PC-3 (cell line): ENCODE measurements around the gene CEP85L.
"Not testable (repeated sequence)": the region's sequence is repeated elsewhere in the genome, so short reads cannot be mapped to it uniquely, and the experiment has no call there.

ENCODE experiments used
- EZH2 ChIP-seq: fragments of 300-600 bp; sonication (generic); IDR thresholded peaks from one replicate; pipeline ENCODE4 v1.6.1; 2017; ENCODE audit warnings: antibody characterized with exemption, mild to moderate bottlenecking, low read length; ENCODE audit not compliant: unreplicated experiment
- EZH2phosphoT487 ChIP-seq: fragments of 300-600 bp; sonication (generic); IDR thresholded peaks from 2 replicates; pipeline ENCODE4 v1.6.1; 2018; ENCODE audit warnings: mild to moderate bottlenecking, antibody characterized with exemption, low read length, borderline replicate concordance
- TF ChIP-seq, protein P1 (sequence below): fragments of 300-600 bp; sonication (generic); conservative IDR thresholded peaks from 2 replicates; pipeline ENCODE4 v1.5.1; 2017; ENCODE audit warnings: antibody characterized with exemption, low read depth, mild to moderate bottlenecking, low read length

- TF ChIP-seq, protein P1, sequence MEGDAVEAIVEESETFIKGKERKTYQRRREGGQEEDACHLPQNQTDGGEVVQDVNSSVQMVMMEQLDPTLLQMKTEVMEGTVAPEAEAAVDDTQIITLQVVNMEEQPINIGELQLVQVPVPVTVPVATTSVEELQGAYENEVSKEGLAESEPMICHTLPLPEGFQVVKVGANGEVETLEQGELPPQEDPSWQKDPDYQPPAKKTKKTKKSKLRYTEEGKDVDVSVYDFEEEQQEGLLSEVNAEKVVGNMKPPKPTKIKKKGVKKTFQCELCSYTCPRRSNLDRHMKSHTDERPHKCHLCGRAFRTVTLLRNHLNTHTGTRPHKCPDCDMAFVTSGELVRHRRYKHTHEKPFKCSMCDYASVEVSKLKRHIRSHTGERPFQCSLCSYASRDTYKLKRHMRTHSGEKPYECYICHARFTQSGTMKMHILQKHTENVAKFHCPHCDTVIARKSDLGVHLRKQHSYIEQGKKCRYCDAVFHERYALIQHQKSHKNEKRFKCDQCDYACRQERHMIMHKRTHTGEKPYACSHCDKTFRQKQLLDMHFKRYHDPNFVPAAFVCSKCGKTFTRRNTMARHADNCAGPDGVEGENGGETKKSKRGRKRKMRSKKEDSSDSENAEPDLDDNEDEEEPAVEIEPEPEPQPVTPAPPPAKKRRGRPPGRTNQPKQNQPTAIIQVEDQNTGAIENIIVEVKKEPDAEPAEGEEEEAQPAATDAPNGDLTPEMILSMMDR = not testable (repeated sequence)
- TF ChIP-seq EZH2, EZH2phosphoT487: not testable (repeated sequence)
These were observed 217.2 kb downstream of the CEP85L start for GRCh38 chr6:118434147-118434546.
